ENCODE measurements around the gene KIF1B.

- TF ChIP-seq CTCF (IDR thresholded peaks at IDR 0.05; ENCODE audit: low read length) (no peak), EZH2 (IDR thresholded peaks at IDR 0.05; ENCODE audit: borderline replicate concordance, low read length) (no peak)
Observed at GRCh38 chr1:10237157-10237539, 26.8 kb downstream of the KIF1B start.

Data from OCI-LY1 (cell line).